A204.1 (cell line): ENCODE data around the gene ANXA3.
"Not testable (repeated sequence)": the region's sequence is repeated elsewhere in the genome, so short reads cannot be mapped to it uniquely, and the experiment has no call there.

ENCODE experiments used
- FAIRE-seq: peaks from 2 replicates; lab custom pipeline; 2012; peaks lifted over from hg19 to GRCh38; lab: Jason Lieb, UNC

Gene ANXA3

GRCh38 chr4:78578674-78579425 is 27.3 kb downstream of the ANXA3 start:
- no peak for FAIRE-seq

DNA sequence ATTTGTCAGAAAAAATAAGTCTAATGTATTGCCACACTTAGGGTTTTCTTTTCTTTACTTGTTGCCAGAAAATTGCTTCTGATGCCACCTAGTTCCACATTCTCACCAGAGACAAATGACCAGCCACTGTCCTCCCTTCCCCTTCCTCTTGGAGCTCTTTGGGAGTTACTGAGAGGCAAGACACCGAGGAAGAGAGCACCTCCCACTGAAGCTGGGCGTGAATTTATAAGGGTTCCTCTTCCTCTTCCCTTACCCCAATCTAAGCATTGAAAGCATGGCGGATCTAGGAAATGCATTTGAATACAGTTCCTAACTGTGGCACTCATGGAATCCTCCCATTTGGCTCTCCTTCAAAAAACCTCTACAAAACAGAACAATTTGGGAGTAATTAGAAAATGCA is 30.0 kb downstream of the ANXA3 start:
- no peak for FAIRE-seq

- no peak for FAIRE-seq
Observed at GRCh38 chr4:78584863-78585547, 33.4 kb downstream of the ANXA3 start.

DNA sequence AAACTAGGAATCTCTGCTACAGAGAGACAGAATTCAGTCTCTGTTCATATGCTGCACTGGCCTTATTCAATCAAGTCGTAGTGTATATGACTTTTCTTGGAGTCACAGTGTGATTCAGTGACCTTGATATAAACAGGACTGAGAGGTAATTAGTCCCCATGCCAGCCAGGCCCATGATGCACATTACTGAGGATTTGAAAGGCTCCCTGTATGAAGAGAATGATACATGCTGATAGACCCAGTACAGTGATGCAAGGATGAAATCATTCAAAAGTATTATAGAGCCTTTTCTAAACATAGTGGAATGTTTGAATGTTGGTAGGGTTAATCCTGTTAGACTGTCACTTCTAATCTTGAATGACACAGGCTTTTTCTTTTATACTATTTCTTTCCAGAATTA is 34.1 kb downstream of the ANXA3 start:
- FAIRE-seq, result no peak

- no peak for FAIRE-seq
Observed at GRCh38 chr4:78588894-78589545, 37.5 kb downstream of the ANXA3 start.

DNA sequence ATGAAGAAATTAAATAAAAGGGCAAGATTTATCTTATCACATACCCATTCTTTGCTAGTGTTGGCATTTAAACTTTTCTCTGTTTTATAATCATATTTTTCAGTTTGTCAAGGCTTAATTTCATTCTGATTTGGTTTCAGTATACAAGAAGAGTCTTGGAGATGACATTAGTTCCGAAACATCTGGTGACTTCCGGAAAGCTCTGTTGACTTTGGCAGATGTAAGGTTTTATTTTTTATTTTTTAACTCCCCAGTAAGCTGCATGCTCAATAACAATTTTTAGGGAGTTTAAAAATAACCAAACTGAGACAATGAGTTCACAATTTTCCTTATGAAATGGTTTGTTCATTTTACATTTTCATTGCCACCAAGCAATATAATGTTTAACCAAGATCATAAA is 39.8 kb downstream of the ANXA3 start:
- no peak for FAIRE-seq

DNA sequence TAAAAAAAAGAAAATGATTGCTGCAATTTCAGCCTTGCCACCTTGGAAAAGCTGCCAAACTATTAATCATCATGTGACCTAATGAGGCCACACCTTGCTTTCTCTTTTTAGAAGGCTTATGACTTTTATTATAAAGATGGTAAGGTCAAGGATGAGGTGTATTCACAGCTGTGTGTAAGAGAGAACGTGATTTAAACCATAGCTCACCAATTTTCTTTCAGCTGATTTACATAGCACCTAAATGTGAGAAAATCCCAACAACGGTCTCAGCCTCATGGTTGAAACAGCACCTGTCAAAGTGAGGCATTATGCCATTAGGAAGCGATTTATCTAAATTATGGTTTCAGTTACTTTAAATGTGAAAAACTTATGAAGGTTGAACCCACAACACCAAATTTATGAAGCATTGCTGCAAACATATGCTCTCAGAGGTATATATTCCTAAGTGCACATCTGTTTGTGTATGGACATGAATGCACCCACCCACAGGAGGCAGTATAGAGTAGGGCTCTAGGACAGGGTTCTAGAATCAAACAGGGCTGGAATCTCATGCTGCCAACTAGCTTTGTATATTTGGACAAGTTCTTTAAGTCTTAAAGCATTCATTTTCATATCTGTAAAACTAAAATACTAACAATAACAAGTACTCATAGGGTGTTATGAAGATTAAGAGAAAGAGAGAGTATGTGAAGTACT is 40.7 kb downstream of the ANXA3 start:
- FAIRE-seq, result no peak

- no peak for FAIRE-seq
Observed at GRCh38 chr4:78596111-78596742, 44.7 kb downstream of the ANXA3 start.

GRCh38 chr4:78598431-78598830 is 46.9 kb downstream of the ANXA3 start:
- not testable (repeated sequence) for FAIRE-seq

- FAIRE-seq, result no peak
Observed at GRCh38 chr4:78599147-78599546, 47.6 kb downstream of the ANXA3 start.

DNA sequence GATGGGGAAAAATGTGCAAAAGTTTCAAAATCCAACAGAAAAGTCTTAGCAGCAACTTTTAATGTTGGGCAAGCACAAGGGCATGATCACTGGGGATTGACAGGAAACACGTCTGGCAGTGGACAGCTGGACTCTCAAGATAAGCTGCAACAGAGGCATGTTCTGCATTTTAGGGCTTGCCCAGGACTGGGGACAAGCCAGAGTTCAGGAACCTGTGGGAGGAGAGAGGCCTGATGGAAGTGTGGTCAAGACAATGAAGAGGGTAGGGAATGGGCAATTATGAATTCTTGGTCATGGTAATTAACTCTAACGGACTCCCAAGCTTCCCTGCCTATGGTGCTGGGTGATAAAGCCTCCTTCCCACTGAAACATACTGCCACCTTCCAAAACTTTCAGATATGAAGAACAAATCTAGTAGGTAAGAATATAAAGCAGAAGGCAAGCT is 48.4 kb downstream of the ANXA3 start:
- no peak for FAIRE-seq

DNA sequence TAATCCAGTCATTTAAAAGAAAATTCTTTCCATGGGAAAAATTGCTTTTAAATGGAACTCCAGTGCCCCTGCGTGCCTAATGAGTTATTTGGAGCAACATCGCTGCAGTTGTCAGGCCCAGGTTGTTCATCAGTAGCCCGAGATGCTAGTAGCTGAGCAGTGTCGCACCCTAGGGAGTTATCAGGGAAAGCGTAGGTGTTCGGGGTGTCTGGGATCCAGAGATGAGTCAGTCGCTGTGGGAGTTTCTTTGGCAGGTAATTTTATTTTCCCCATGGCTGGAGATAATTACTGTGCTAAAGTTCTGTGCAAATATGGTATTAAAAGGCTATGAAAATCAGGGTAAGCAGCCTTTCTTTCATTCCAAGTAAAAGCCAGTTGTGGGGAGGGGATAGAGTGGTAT is 49.4 kb downstream of the ANXA3 start:
- FAIRE-seq, result no peak

GRCh38 chr4:78602334-78602733 is 50.8 kb downstream of the ANXA3 start:
- no peak for FAIRE-seq

GRCh38 chr4:78603384-78603783 is 51.8 kb downstream of the ANXA3 start:
- no peak for FAIRE-seq

DNA sequence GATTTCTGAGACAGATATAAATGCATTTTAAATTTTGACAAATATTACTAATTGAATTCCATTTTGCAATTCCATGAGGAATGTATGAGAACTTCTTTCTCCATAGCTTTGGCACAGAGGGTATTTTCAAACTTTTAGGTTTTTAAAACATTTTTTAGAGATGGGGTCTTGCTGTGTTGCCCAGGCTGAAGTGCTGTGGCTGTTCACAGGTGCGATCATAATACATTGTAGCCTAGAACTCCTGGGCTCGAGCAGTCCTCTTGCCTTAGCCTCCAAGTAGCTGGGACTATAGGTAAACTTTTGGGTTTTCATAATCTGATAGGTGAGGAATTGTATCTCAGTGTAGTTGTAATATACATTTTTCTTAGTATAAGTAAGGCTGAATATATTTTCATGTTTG is 53.4 kb downstream of the ANXA3 start:
- no peak for FAIRE-seq

DNA sequence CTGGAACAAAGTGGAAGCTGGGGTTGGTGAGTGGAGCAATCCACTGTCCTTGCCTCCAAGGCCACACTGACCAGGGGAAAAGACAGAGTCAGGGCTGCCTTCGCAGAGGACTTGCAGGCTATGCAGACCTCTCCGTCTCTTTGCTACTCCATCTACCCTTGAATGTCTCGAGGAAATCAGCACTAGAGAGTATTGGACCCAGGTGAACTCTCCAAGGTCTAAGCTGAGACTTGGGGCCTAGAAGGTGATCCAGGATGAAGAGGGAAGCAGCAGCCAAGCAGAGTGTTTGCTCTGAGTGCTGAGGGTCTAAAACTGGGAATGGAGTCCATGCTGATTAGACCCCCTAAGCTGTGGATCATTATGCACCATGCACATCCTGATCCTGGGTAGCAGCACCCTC is 54.5 kb downstream of the ANXA3 start:
- no peak for FAIRE-seq

- FAIRE-seq, result no peak
Observed at GRCh38 chr4:78606530-78607095, 55.0 kb downstream of the ANXA3 start.

GRCh38 chr4:78608684-78609083 is 57.1 kb downstream of the ANXA3 start:
- no peak for FAIRE-seq

DNA sequence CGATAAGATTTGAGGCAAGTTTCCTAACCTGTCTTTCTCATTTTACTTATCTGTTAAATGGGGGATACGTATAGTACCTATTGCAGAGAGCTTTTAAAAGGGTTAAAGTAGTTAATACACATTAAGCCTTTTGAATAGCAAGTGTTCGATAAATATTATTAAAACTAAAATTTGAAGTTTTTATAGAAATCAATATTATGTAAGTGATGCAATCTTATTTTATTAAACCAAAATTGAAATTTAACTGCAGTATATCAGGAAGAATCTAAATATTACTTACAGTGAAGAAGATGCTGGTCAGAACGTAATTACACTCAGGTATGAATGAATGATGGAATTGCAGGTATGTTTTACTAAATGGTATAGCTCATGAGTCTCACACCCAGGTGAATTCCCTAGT is 58.0 kb downstream of the ANXA3 start:
- FAIRE-seq, result no peak

GRCh38 chr4:78610546-78611214 is 59.1 kb downstream of the ANXA3 start:
- FAIRE-seq, result no peak

DNA sequence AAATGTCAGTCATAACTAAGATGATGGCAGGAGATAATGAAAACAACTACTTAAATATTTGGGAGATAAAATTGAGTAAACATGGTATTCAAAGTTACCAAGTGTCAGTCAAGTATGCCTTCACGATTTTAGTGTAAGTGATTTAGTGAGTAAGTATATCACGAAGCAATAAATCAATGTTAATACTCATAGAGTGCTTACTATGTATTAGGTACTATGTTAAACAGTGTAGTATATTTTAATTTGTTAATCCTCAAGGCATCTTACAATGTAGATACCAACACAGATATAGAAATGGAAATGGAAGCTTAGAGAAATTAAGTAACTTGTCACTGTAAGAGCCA is 59.6 kb downstream of the ANXA3 start:
- no peak for FAIRE-seq
